K562 (cell line): ENCODE results near the gene TIMM8A. TPM values are rescaled to one million over a fixed set of nuclear protein-coding genes. Genes with fewer than 3 reads are reported as not detected.

Source experiments
- BRF1 ChIP-seq: IDR thresholded peaks from 3 replicates; pipeline ENCODE4 v1.6.1; 2011; ENCODE audit warnings: borderline replicate concordance, mild to moderate bottlenecking; ENCODE audit not compliant: insufficient read length; ENCODE audit errors: extremely low read depth
- CC2D1A ChIP-seq: fragments of 450-650 bp; IDR thresholded peaks from 2 replicates; pipeline ENCODE4 v1.6.1; 2017; ENCODE audit warnings: mild to moderate bottlenecking
- CHD7 ChIP-seq: fragments of 200-600 bp; sonication (generic); IDR thresholded peaks from one replicate; pipeline ENCODE4 v1.6.1; 2012; ENCODE audit warnings: mild to moderate bottlenecking, low read depth, low read length, inconsistent platforms
- CREB5 ChIP-seq: fragments of 250-450 bp; sonication (Bioruptor Pico); IDR thresholded peaks from 2 replicates; pipeline ENCODE4 v1.5.0; 2020; ENCODE audit warnings: mild to moderate bottlenecking
- DNMT1 ChIP-seq: fragments of 450-650 bp; IDR thresholded peaks from 2 replicates; pipeline ENCODE4 v1.6.1; 2016; ENCODE audit warnings: antibody characterized with exemption, mild to moderate bottlenecking
- HMGN3 ChIP-seq: IDR thresholded peaks from 2 replicates; pipeline ENCODE4 v1.6.1; 2011; ENCODE audit warnings: borderline replicate concordance, low read depth, mild to moderate bottlenecking, mixed read lengths, low read length; ENCODE audit not compliant: insufficient read length; ENCODE audit errors: extremely low read depth
- MEIS2 ChIP-seq: fragments of 450-650 bp; IDR thresholded peaks from 2 replicates; pipeline ENCODE4 v1.6.1; 2014; ENCODE audit warnings: mild to moderate bottlenecking; ENCODE audit not compliant: partially characterized antibody
- NFRKB ChIP-seq: fragments of 450-650 bp; IDR thresholded peaks from 2 replicates; pipeline ENCODE4 v1.6.1; 2016; ENCODE audit warnings: low read depth
- PHTF2 ChIP-seq: fragments of 250-450 bp; sonication (Bioruptor Pico); IDR thresholded peaks from 2 replicates; pipeline ENCODE4 v1.5.0; 2021; ENCODE audit warnings: mild to moderate bottlenecking
- SMAD2 ChIP-seq: fragments of 150-350 bp; IDR thresholded peaks from 2 replicates; pipeline ENCODE4 v1.6.1; 2014; ENCODE audit warnings: low read depth, mild to moderate bottlenecking, low read length
- UBTF ChIP-seq, 2 experiments: IDR thresholded peaks; 2 replicates each; pipeline ENCODE4 v1.6.1; 2012; ENCODE audit warnings: improper control_type of control experiment in 2 of 2, low read depth in 2 of 2, low read length in 2 of 2, borderline replicate concordance in 1 of 2
- ZNF24 ChIP-seq: fragments of 450-650 bp; IDR thresholded peaks from 2 replicates; pipeline ENCODE4 v1.6.1; 2016
- polyA plus RNA-seq, 8 experiments: library from polyadenylated mRNA; depleted of rRNA in 4 of 8; stranded (reverse) in 5 of 8; unstranded in 3 of 8; fragments of >200 nt; fragmentation: Nextera tagmentation in 2 of 8; fragmentation: Illumina TruSeq in 1 of 8; extraction: Ambion mirVana in 2 of 8; extraction: Trizol in 1 of 8; gene quantifications; 2 replicates each; pipeline versions ENCODE4 v1.2.1 to v1.2.3, GENCODE V29; 2011 to 2014; ENCODE audit warnings: inconsistent platforms in 1 of 8, missing spikeins in 1 of 8
- total RNA-seq, 7 experiments: library from RNA; depleted of rRNA in 6 of 7; stranded (reverse); fragments of >200 nt in 6 of 7; fragmentation: Illumina TruSeq in 2 of 7; extraction: Trizol in 2 of 7; gene quantifications; 2 replicates each; pipeline versions ENCODE4 v1.2.1 to v1.2.3, GENCODE V29; 2011 to 2021; ENCODE audit warnings: low replicate concordance in 1 of 7

The TIMM8A gene
- total and polyA plus RNA-seq, 9 of the 15 experiments (the other 6 are each of a cell fraction or from before 2014, with no cell fraction given), result 10.9 to 132 (median 41.1) TPM

GRCh38 chrX:101390664-101391525 is 42.4 kb upstream of the TIMM8A start, which contains the start of gene RPL36A (continued):
- TF ChIP-seq CHD7 (no peak), HMGN3 (no peak), MEIS2 (peak; percentile 17), CREB5 (CRISPR knock-in tag) (no peak), PHTF2 (CRISPR knock-in tag) (no peak), BRF1 (no peak), DNMT1 (no peak), UBTF (IDR thresholded peaks at IDR 0.05; ENCODE audit: borderline replicate concordance in 1 of 2, low read depth in 2 of 2, low read length in 2 of 2) (no peak), SMAD2 (no peak), ZNF24 (peak; percentile 44; the same call in 1 of the 2 replicates), CC2D1A (no peak), NFRKB (peak; percentile 81; the same call in 1 of the 2 replicates)
